A673 (cell line): ENCODE results near the gene STPG3.

ENCODE experiments used
- CTCF ChIP-seq: fragments of 300-800, 200-600 bp; sonication (generic); conservative IDR thresholded peaks from 2 replicates; pipeline ENCODE4 v1.5.1; 2017; ENCODE audit warnings: low read depth, mild to moderate bottlenecking, antibody characterized with exemption, low read length, moderate library complexity, mixed read lengths
- EZH2 ChIP-seq: fragments of 200-600 bp; sonication (generic); IDR thresholded peaks from 2 replicates; pipeline ENCODE4 v1.6.1; 2017; ENCODE audit warnings: borderline replicate concordance, low read depth, mild to moderate bottlenecking, mixed read lengths, antibody characterized with exemption, low read length; ENCODE audit not compliant: poor library complexity, severe bottlenecking

- TF ChIP-seq CTCF (no peak), EZH2 (no peak)
These were observed 48.1 kb upstream of the STPG3 start for GRCh38 chr9:137202966-137203365.
